ENCODE measurements around the gene MAP7D2.
A peak's percentile ranks its signal among the peaks of the same experiment; 100 is the strongest.

The MAP7D2 gene

DNA sequence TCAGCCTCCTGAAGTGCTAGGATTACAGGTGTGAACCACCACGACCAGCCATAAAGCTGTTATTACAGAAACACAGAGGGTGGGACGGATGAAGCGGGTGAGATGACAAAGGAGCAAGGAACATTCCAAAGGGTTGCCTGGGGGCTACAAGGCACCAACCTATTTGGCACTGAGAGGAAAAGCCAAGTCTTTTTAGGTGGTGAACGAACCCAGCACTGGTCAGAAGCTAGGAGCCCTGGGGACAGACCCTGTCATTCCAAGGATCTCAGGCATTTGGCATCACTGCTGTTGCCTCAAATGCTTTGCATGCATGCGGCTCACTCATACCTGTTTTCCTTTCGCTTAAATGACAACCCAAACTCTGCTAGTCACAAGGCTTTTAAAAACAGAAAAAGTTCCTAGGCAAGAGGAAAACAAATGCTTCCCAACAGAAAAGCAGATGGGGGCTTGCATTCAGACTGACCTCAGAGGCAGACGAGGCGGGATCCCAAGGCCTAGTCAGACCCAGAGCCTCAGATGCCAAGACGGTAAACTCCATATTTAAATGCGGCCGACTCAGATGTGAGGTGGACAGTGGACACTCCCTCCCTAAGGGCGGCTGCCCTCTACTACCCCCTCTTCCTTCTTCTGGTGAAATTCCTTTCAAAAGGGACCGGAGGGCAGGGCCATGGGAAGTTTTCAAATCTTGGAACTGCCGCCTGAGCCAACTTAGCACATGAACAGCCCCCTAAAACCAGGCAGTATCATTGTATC lies 4.5 kb downstream of the MAP7D2 start:
- DNase-seq = no peak

DNA sequence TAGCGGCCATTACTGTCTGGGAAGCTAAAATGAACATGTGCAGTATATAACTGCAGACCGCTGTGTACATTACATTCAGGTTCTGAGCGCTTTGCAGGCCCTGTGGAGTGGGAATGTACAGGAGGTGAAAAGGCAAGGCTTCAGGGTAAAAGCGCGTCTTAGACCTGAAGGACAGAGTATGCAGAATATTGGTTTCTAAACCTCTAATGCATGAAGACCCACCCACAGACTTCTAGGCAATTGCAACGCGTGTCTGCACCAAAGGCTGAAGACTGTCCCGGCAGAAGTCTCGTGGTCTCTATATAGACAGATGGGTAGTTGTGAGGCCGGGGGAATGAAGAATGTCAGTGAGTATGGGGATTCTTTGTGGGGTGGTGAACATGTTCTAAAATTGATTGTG lies 5.4 kb downstream of the MAP7D2 start:
- no peak for DNase-seq

GRCh38 chrX:20101934-20102581 lies 14.6 kb downstream of the MAP7D2 start:
- DNase-seq = no peak

GRCh38 chrX:20091499-20091898 lies 25.2 kb downstream of the MAP7D2 start:
- DNase-seq = no peak

DNA sequence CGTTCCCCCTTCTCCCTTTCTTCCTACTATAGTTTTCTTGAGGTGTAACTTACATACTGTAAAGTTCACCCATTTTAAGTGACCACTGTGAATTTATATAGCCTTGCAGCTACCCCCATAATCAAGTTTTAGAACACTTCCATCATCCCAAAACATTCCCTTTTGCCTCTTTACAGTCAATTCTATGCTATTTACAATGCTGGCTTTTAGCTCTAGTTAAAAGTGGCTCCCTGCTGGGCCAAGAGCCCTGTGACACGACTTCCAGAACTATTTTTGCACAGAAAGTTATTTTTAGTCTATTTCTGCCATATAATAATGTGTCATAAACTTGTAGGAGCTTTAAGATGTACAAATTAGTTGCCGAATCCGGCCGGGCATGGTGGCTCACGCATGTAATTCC lies 26.9 kb downstream of the MAP7D2 start:
- DNase-seq = no peak

DNA sequence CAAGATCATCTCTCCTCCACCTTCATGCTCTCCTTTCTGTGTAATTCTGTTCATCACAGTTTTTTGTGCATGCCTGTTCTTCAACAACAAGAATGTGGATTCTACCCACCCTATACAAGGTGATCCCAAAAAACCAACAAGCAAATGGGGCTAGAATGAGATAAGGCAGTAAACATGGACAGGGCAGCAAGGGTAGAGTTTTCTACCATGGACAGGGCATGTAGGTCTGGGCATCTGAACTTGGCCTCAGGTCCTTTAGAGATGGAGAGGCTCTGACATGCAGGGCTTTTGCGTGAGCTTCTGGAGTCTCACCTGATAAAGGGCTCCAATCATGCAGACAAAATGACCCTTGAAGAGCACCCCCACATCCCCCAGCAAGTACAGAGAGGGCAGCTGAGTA lies 36.4 kb downstream of the MAP7D2 start:
- DNase-seq = no peak

GRCh38 chrX:20071511-20072079 lies 45.1 kb downstream of the MAP7D2 start:
- DNase-seq = no peak

- DNase-seq = no peak
These were observed 48.8 kb downstream of the MAP7D2 start for GRCh38 chrX:20067709-20068561.

DNA sequence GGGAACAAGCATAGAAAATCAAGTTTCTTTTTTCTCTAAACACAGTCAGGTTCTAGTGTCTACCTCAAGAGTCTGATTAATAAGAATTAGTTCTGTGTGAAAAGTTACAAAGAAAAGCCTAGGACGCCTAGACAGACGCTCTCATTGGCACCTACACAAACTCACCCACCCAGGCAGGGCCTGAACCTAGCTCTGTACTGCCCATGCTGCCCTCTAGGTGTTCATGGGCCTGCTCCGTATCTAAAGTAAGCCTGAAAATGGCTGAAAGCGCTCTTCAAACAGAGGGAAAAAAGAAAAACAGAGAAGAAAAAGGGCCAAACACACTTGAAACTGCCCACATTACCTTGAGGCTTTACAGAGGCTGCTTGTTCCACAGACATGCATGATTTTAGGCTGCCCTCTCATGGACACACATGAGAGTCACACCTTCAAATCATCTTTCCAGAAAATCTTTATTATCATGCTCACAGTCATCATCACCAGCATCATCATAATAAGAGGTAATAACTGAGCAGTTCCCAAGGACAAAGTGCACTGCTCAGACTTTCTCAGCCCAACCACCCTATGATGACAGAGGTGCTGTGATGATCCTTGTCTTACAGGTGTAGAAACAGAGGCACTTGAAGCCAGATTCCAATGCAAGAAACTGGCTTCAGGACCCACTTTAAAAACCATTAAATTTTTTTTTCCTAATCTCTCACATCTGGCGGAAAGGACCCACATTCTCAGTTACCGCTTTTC lies 49.6 kb downstream of the MAP7D2 start:
- DNase-seq = no peak

DNA sequence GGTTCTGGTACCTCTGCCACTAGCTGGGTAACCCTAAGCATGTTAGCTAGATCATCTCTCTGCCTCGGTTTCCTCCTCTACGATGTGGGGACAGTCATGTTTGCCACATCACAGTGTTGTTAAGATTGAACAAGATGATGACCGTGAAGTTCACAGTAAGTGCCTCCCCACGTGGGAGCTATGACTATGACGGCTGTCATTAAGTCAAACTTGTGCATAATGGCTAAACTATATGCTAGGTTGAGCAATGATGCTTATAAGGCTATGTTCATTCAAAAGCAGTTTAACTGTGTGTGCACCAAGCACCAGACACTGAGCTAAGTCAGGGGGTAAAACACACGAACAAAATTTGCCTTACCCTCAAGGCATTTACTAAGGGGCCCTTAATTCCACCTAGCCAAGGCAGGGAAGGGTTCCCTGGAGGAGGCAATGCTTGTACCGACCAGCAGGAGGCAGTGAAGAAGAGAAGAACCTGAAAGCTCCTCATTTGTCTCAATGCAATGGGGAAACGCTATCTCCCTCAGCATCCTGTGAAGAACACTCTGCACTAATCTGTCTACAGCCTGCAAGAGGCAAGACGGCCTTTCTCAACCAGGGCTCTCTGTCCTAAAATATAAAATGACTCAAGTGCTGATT lies 52.9 kb downstream of the MAP7D2 start:
- DNase-seq = no peak

- DNase-seq = no peak
These were observed 53.6 kb downstream of the MAP7D2 start for GRCh38 chrX:20063153-20063552.

GRCh38 chrX:20061855-20062254 lies 54.9 kb downstream of the MAP7D2 start:
- no peak for DNase-seq

GRCh38 chrX:20060961-20061748 lies 55.6 kb downstream of the MAP7D2 start:
- DNase-seq = peak in 1 of 2 donors; percentile 71

GRCh38 chrX:20059467-20060128 lies 57.1 kb downstream of the MAP7D2 start:
- no peak for DNase-seq

DNA sequence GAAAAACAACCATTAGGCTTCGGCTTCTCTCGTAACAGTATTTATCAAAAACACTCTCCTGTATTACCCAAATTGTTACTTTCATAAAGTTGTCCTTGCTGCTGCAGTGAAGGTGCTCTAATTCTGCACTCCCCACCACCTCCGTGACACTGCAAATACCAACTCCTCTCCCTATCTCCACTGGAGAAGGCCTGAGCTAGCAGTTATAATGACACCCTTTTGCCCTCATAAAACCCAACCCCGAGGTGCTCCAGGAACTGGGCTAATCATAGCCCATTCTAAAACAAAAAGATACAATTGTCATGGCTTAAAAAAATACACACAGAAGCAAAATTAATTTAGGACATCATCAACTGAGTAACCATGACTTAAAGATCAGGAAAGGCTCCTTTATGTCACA lies 59.2 kb downstream of the MAP7D2 start:
- no peak for DNase-seq

DNA sequence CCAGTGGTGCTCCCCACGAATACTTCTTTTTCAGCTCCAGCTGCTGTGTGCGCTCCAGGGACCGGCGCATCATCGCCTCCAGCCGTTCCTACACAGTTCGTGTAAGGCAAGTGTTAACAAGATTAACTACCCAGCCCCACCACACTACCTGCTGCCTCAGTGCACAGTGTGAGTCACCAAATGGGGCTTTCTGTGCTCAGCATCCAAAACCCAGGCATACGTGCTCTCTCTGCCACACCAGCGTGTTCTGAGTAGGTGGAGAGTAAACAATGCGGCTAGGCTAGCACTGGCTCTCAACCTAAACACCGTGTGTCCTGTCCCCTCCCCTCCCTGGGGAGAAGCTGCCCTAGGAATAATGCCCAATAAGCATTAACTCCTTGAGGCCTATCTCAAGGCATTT lies 60.0 kb downstream of the MAP7D2 start:
- no peak for DNase-seq

GRCh38 chrX:20053537-20053936 lies 63.2 kb downstream of the MAP7D2 start:
- DNase-seq = no peak

DNA sequence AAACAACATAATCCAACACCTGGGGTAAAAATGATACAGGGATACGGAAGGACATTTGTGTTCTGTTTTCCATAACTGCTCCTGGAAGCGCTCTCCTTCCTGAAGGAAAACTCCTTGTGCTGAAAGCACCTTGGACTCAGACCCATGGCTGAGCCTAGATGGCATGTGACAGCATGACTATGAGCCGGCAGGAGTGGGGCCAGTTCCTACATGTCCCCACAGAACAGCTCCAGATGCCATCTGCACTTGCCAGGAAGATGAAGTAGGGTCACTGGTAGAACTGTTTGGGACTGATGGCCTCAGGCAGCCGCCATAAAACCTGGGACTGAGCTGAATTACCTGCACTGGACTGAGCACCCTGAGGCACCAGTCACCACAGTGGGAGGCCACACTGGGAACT lies 69.8 kb downstream of the MAP7D2 start:
- DNase-seq = no peak

DNA sequence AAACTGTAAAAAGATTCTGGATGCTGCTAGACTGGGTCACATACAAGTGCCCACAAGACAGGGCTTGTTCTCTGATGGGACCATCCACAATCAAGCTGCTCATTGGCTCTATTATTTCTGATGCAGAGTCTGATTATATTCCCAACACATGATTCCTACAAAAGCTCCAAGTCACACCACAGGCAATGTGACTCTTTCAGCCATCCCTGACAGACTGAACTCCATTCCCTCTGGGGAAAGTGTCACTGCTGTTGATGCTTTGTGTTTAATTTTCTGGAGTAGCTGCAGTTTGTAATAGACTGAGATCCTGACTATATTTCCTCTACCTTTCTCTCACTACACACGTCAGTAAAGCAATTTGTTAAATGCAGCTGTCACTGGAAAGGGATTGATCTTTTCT lies 70.5 kb downstream of the MAP7D2 start:
- no peak for DNase-seq

DNA sequence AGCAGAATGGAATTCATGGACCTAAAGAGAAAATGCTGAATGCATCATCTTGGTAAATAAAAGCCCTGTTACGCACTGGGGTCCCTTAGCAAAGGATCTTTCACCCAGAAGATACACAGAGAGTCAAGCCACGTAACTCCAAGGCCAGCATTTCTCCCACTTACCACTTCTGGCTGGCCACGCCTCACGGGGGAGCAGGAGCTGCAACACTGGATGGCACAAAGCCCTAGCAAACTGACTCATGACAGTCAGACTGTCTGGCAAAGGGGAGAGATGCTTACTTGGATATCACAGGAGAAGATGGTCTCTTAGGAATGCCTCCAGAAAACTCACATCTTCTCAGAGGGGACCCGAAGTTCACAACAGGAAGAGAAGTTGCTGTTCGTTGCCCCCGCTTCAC lies 74.5 kb downstream of the MAP7D2 start:
- DNase-seq = no peak

DNA sequence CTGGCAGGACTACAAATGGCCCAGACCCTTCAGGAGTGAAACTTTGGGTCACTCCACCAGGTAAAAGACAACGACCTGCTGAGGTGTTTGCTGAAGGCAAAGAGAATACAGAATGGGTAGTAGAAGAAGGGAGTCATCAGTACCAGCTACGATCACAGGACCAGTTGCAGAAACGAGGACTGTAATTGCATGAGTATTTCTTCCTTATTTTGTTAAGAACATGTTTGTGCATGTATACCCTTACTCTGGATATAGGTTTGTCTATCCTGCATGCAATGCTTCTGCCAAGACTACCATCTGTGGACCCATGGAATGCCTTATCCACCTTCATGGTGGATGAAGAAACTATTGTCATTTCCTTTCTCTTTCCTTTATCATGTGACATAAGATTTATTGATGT lies 77.7 kb downstream of the MAP7D2 start:
- DNase-seq = no peak

Measured in bone marrow (tissue), 2 donors.